Activated T-cell treated with anti-CD3 and anti-CD28 coated beads for 4 hours (primary cell): ENCODE measurements around the gene DAZL.

Source experiments
- DNase-seq: peaks from one replicate; pipeline ENCODE4 v3.0.0-alpha.2; 2020

DAZL gene

GRCh38 chr3:16538507-16538906, 66.7 kb downstream of the DAZL start:
- no peak for DNase-seq

GRCh38 chr3:16536996-16537395, 68.2 kb downstream of the DAZL start:
- DNase-seq, result no peak
